ENCODE results near the gene GCAT. TPM values are rescaled to one million over a fixed set of nuclear protein-coding genes. Genes with fewer than 3 reads are reported as not detected.
A peak's percentile ranks its signal among the peaks of the same experiment; 100 is the strongest.

Gene GCAT
- total RNA-seq, 1 donor from 2014 or later, result 7.6 TPM

GRCh38 chr22:37849089-37849751 is 41.5 kb downstream of the GCAT start, which contains the start of gene EIF3L:
EIF3L (plus strand) TSS chr22:37849419; CDS start chr22:37849450, 31 bp downstream.
- TF ChIP-seq CTCF (IDR thresholded peaks at IDR 0.05), result no peak
- peak; percentile 96 to 100 for TF ChIP-seq POLR2AphosphoS5 (IDR thresholded peaks at IDR 0.05; ENCODE audit: insufficient read depth in 1 of 2, low read depth in 1 of 2)
- peak in 1 of 2 donors; percentile 71 for TF ChIP-seq POLR2A (IDR thresholded peaks at IDR 0.05)
- DNase-seq (ENCODE audit: extremely low spot score in 2 of 2), result peak; percentile 88 to 96
- intact Hi-C loops (cut with DNase I), result no loop called here
- Histone ChIP-seq H3K27me3 (no peaks in the 10 kb centered on the region), H3K36me3 (peaks cover 0 to 28% of the 10 kb centered on the region in 2 donors), H3K9me3 (no peaks in the 10 kb centered on the region), H3K4me3 (peak within 1 kb of the TSS; percentile 83 to 90), H3K4me1 (peaks cover 30% of the 10 kb centered on the region), H3K27ac (peak within 1 kb of the TSS; percentile 86)

- no peak for DNase-seq (ENCODE audit: extremely low spot score in 2 of 2)
- Histone ChIP-seq H3K36me3 (peaks cover 0 to 34% of the 10 kb centered on the region in 2 donors), H3K9me3 (no peaks in the 10 kb centered on the region), H3K27me3 (no peaks in the 10 kb centered on the region), H3K4me1 (peaks cover 30% of the 10 kb centered on the region), H3K4me3 (no peak overlapping the region), H3K27ac (no peak overlapping the region)
- intact Hi-C loops (cut with DNase I), result no loop called here
- TF ChIP-seq POLR2AphosphoS5 (IDR thresholded peaks at IDR 0.05; ENCODE audit: insufficient read depth in 1 of 2, low read depth in 1 of 2) (no peak), POLR2A (IDR thresholded peaks at IDR 0.05) (no peak)
Observed at GRCh38 chr22:37850801-37851200, 43.1 kb downstream of the GCAT start.

- DNase-seq (ENCODE audit: extremely low spot score in 2 of 2), result no peak
- Histone ChIP-seq H3K4me3 (no peak overlapping the region), H3K9me3 (no peaks in the 10 kb centered on the region), H3K27ac (no peak overlapping the region), H3K4me1 (peaks cover 30% of the 10 kb centered on the region), H3K27me3 (no peaks in the 10 kb centered on the region), H3K36me3 (peaks cover 0 to 48% of the 10 kb centered on the region in 2 donors)
- TF ChIP-seq POLR2A (IDR thresholded peaks at IDR 0.05) (no peak), POLR2AphosphoS5 (IDR thresholded peaks at IDR 0.05; ENCODE audit: insufficient read depth in 1 of 2, low read depth in 1 of 2) (no peak), CTCF (IDR thresholded peaks at IDR 0.05) (no peak)
- intact Hi-C loops (cut with DNase I), result no loop called here
Observed at GRCh38 chr22:37852418-37852817, 44.7 kb downstream of the GCAT start.

- intact Hi-C loops (cut with DNase I), result no loop called here
- Histone ChIP-seq H3K36me3 (peaks cover 0 to 65% of the 10 kb centered on the region in 2 donors), H3K27me3 (no peaks in the 10 kb centered on the region), H3K9me3 (no peaks in the 10 kb centered on the region), H3K4me3 (no peak overlapping the region), H3K27ac (no peak overlapping the region), H3K4me1 (peaks cover 14% of the 10 kb centered on the region)
- no peak for TF ChIP-seq CTCF (IDR thresholded peaks at IDR 0.05)
- DNase-seq (ENCODE audit: extremely low spot score in 2 of 2), result no peak
Observed at GRCh38 chr22:37854946-37855345, 47.2 kb downstream of the GCAT start.

GRCh38 chr22:37855462-37855861 is 47.7 kb downstream of the GCAT start:
- Histone ChIP-seq H3K4me3 (no peak overlapping the region), H3K9me3 (no peaks in the 10 kb centered on the region), H3K27ac (no peak overlapping the region), H3K36me3 (peaks cover 0 to 68% of the 10 kb centered on the region in 2 donors), H3K27me3 (no peaks in the 10 kb centered on the region), H3K4me1 (peaks cover 9% of the 10 kb centered on the region)
- no peak for DNase-seq (ENCODE audit: extremely low spot score in 2 of 2)
- TF ChIP-seq POLR2A (IDR thresholded peaks at IDR 0.05) (no peak), POLR2AphosphoS5 (IDR thresholded peaks at IDR 0.05; ENCODE audit: insufficient read depth in 1 of 2, low read depth in 1 of 2) (no peak), CTCF (IDR thresholded peaks at IDR 0.05) (no peak)
- intact Hi-C loops (cut with DNase I), result no loop called here

All from vagina (tissue), 2 donors.